H1 (cell line): ENCODE data around the gene RNF113B. TPM values are rescaled to one million over a fixed set of nuclear protein-coding genes. Genes with fewer than 3 reads are reported as not detected.

Source experiments
- CTCF ChIA-PET: fragments of 300-600 bp; sonication (Branson Sonifier 250); formaldehyde crosslinking; loops from one replicate; lab custom pipeline; 2021; ENCODE audit not compliant: partially characterized antibody; lab: Charles Lee
- POLR2A ChIA-PET: fragments of 300-600 bp; sonication (Branson Sonifier 250); formaldehyde crosslinking; loops from one replicate; lab custom pipeline; 2021; ENCODE audit warnings: inconsistent platforms; ENCODE audit not compliant: partially characterized antibody; lab: Charles Lee
- DNase-seq, 2 experiments: peaks; one replicate each; pipeline versions ENCODE4 v3.0.0 to v3.0.0-alpha.2; 2010 to 2022; ENCODE audit warnings: low spot score in 2 of 2, low read depth in 1 of 2, mixed read lengths in 1 of 2
- FAIRE-seq: peaks from 2 replicates; lab custom pipeline; 2011; peaks lifted over from hg19 to GRCh38; lab: Jason Lieb, UNC
- H2AFZ ChIP-seq: 2 replicates; pipeline ENCODE4 v1.8.1; 2012; ENCODE audit warnings: low read length, inconsistent platforms
- H2AK5ac ChIP-seq: 2 replicates; pipeline ENCODE4 v1.6.1; 2013; ENCODE audit warnings: low read depth, low read length
- H2BK120ac ChIP-seq: replicated peaks from 2 replicates; pipeline ENCODE3; 2013; ENCODE audit warnings: low read depth, low read length, inconsistent platforms
- H2BK12ac ChIP-seq: 2 replicates; pipeline ENCODE4 v1.6.1; 2013; ENCODE audit warnings: low read depth, low read length
- H2BK15ac ChIP-seq: 2 replicates; pipeline ENCODE4 v1.6.1; 2013; ENCODE audit warnings: low read length
- H2BK20ac ChIP-seq: 2 replicates; pipeline ENCODE4 v1.6.1; 2013; ENCODE audit warnings: low read length
- H2BK5ac ChIP-seq: 2 replicates; pipeline ENCODE4 v1.6.1; 2013; ENCODE audit warnings: low read depth, low read length
- H3K14ac ChIP-seq: 2 replicates; pipeline ENCODE4 v1.6.1; 2013; ENCODE audit warnings: inconsistent platforms; ENCODE audit not compliant: insufficient read length
- H3K18ac ChIP-seq: 2 replicates; pipeline ENCODE4 v1.6.1; 2013; ENCODE audit warnings: low read length; ENCODE audit errors: extremely low read depth
- H3K23ac ChIP-seq: 2 replicates; pipeline ENCODE4 v1.6.1; 2013; ENCODE audit warnings: inconsistent platforms; ENCODE audit not compliant: insufficient read length
- H3K23me2 ChIP-seq: 2 replicates; pipeline ENCODE4 v1.6.1; 2013; ENCODE audit warnings: low read depth, low read length
- H3K27ac ChIP-seq: 2 replicates; pipeline ENCODE4 v1.6.1; 2011; ENCODE audit warnings: low read depth, low read length, inconsistent platforms
- H3K27me3 ChIP-seq, 4 experiments: replicated peaks in 1 of 4; 1 replicate in 1 of 4; 2 replicates in 3 of 4; pipeline versions ENCODE4 v1.6.1 to v1.8.1; 2011 to 2013; ENCODE audit warnings: low read length in 3 of 4, mild to moderate bottlenecking in 3 of 4, inconsistent platforms in 2 of 4, mixed read lengths in 2 of 4, moderate library complexity in 1 of 4; ENCODE audit not compliant: control insufficient read depth in 3 of 4, insufficient read depth in 3 of 4; ENCODE audit errors: extremely low read depth in 1 of 4
- H3K36me3 ChIP-seq, 4 experiments: 2 replicates each; pipeline versions ENCODE4 v1.6.1 to v1.8.1; 2011 to 2013; ENCODE audit warnings: mild to moderate bottlenecking in 4 of 4, low read length in 3 of 4, moderate library complexity in 2 of 4, control low read depth in 1 of 4, inconsistent platforms in 1 of 4; ENCODE audit not compliant: insufficient read depth in 4 of 4, control insufficient read depth in 2 of 4
- H3K4ac ChIP-seq: replicated peaks from 2 replicates; pipeline ENCODE3; 2013; ENCODE audit warnings: low read length, low read depth, mixed read lengths, inconsistent platforms; ENCODE audit not compliant: insufficient read length
- H3K4me1 ChIP-seq, 4 experiments: replicated peaks in 1 of 4; 1 replicate in 1 of 4; 2 replicates in 3 of 4; pipeline versions ENCODE4 v1.6.1 to v1.8.1; 2011 to 2013; ENCODE audit warnings: low read length in 3 of 4, inconsistent platforms in 2 of 4, mixed read lengths in 1 of 4; ENCODE audit not compliant: insufficient read depth in 4 of 4, control insufficient read depth in 3 of 4
- H3K4me2 ChIP-seq, 2 experiments: 2 replicates each; pipeline versions ENCODE4 v1.6.1 to v1.8.1; 2011 to 2013; ENCODE audit warnings: low read depth in 2 of 2, low read length in 2 of 2, control low read depth in 1 of 2, inconsistent platforms in 1 of 2, mild to moderate bottlenecking in 1 of 2; ENCODE audit not compliant: insufficient read depth in 1 of 2
- H3K4me3 ChIP-seq, 4 experiments: fragments of 200-600, 300-600 bp in 1 of 4; sonication (generic), shearing (Covaris generic), sonication (Bioruptor Twin) in 1 of 4; 2 replicates each; pipeline versions ENCODE4 v1.5.1 to v1.8.1; 2011 to 2016; ENCODE audit warnings: low read length in 4 of 4, low read depth in 3 of 4, control low read depth in 2 of 4, inconsistent platforms in 2 of 4, mild to moderate bottlenecking in 2 of 4, mixed read lengths in 1 of 4, moderate library complexity in 1 of 4; ENCODE audit not compliant: insufficient read depth in 2 of 4; ENCODE audit errors: extremely low read depth in 1 of 4
- H3K56ac ChIP-seq: replicated peaks from 2 replicates; pipeline ENCODE3; 2013; ENCODE audit warnings: low read depth, mild to moderate bottlenecking, mixed read lengths, low read length, inconsistent platforms; ENCODE audit not compliant: insufficient read length
- H3K79me1 ChIP-seq: 2 replicates; pipeline ENCODE4 v1.6.1; 2013; ENCODE audit warnings: low read depth, low read length, control low read depth
- H3K79me2 ChIP-seq, 2 experiments: 2 replicates each; pipeline versions ENCODE4 v1.6.1 to v1.8.1; 2012 to 2013; ENCODE audit warnings: low read length in 2 of 2, mild to moderate bottlenecking in 2 of 2, inconsistent platforms in 1 of 2; ENCODE audit not compliant: insufficient read depth in 2 of 2, control insufficient read depth in 1 of 2
- H3K9ac ChIP-seq, 4 experiments: replicated peaks in 1 of 4; 1 replicate in 1 of 4; 2 replicates in 3 of 4; pipeline versions ENCODE4 v1.6.1 to v1.8.1; 2011 to 2013; ENCODE audit warnings: low read depth in 3 of 4, low read length in 3 of 4, control low read depth in 2 of 4, mild to moderate bottlenecking in 2 of 4, moderate library complexity in 2 of 4, inconsistent platforms in 1 of 4; ENCODE audit errors: extremely low read depth in 1 of 4
- H3K9me3 ChIP-seq, 2 experiments: 2 replicates each; pipeline versions ENCODE4 v1.6.1 to v1.8.1; 2012 to 2013; ENCODE audit warnings: mild to moderate bottlenecking in 2 of 2, moderate library complexity in 2 of 2, control low read depth in 1 of 2, inconsistent platforms in 1 of 2, low read depth in 1 of 2, low read length in 1 of 2, mixed read lengths in 1 of 2; ENCODE audit not compliant: insufficient read depth in 2 of 2
- H4K20me1 ChIP-seq, 2 experiments: replicated peaks in 1 of 2; 2 replicates each; pipeline versions ENCODE3 to v1.8.1; 2011 to 2013; ENCODE audit warnings: inconsistent platforms in 2 of 2, low read length in 2 of 2, mild to moderate bottlenecking in 1 of 2; ENCODE audit not compliant: insufficient read depth in 2 of 2, control insufficient read depth in 1 of 2
- H4K5ac ChIP-seq: 2 replicates; pipeline ENCODE4 v1.6.1; 2013; ENCODE audit warnings: low read length, low read depth, mixed read lengths, inconsistent platforms; ENCODE audit not compliant: insufficient read length
- H4K8ac ChIP-seq: 2 replicates; pipeline ENCODE4 v1.8.0; 2013; ENCODE audit warnings: mild to moderate bottlenecking, moderate library complexity, low read length, inconsistent platforms; ENCODE audit not compliant: insufficient read depth; ENCODE audit errors: extremely low read depth
- H4K91ac ChIP-seq: replicated peaks from 2 replicates; pipeline ENCODE3; 2013; ENCODE audit warnings: low read length, mixed read lengths, inconsistent platforms; ENCODE audit not compliant: insufficient read length
- ATF3 ChIP-seq: IDR thresholded peaks from 2 replicates; pipeline ENCODE4 v1.6.1; 2011; ENCODE audit warnings: low read depth, mild to moderate bottlenecking, low read length; ENCODE audit not compliant: insufficient read depth
- CHD1 ChIP-seq: IDR thresholded peaks from 2 replicates; pipeline ENCODE4 v1.6.1; 2012; ENCODE audit warnings: low read depth, low read length, improper control_type of control experiment
- CTBP2 ChIP-seq: IDR thresholded peaks from 2 replicates; pipeline ENCODE4 v1.7.0; 2011; ENCODE audit warnings: borderline replicate concordance, mild to moderate bottlenecking, moderate library complexity, mixed read lengths, low read length; ENCODE audit not compliant: insufficient read depth, insufficient read length
- MAFK ChIP-seq: IDR thresholded peaks from 2 replicates; pipeline ENCODE4 v1.6.1; 2012; ENCODE audit warnings: low read depth, mild to moderate bottlenecking, improper control_type of control experiment, low read length
- MAX ChIP-seq: IDR thresholded peaks from 2 replicates; pipeline ENCODE4 v1.6.1; 2012; ENCODE audit warnings: inconsistent platforms
- RAD21 ChIP-seq, 2 experiments: IDR thresholded peaks in 1 of 2; conservative IDR thresholded peaks in 1 of 2; 2 replicates each; pipeline ENCODE4 v1.6.1; 2011; ENCODE audit warnings: low read depth in 2 of 2, low read length in 2 of 2, improper control_type of control experiment in 1 of 2, inconsistent platforms in 1 of 2, mild to moderate bottlenecking in 1 of 2, moderate library complexity in 1 of 2
- SIRT6 ChIP-seq: IDR thresholded peaks from one replicate; pipeline ENCODE4 v1.7.1; 2012; ENCODE audit warnings: low read length, inconsistent platforms
- SP2 ChIP-seq: IDR thresholded peaks from 2 replicates; pipeline ENCODE4 v1.6.1; 2012; ENCODE audit warnings: mild to moderate bottlenecking, low read length, inconsistent platforms
- ZNF274 ChIP-seq: IDR thresholded peaks from 2 replicates; pipeline ENCODE4 v1.7.0; 2012; ENCODE audit warnings: low read length, borderline replicate concordance; ENCODE audit errors: extremely low read depth
- WGBS, 2 experiments: shearing (Covaris generic) in 1 of 2; methylation state at CpG; one replicate each; pipeline versions ENCODE4 v1.1.6 to v1.1.7; 2013 to 2015; ENCODE audit warnings: low lambda C conversion rate in 2 of 2, mixed read lengths in 2 of 2, inconsistent platforms in 1 of 2, low coverage in 1 of 2, missing lambda C conversion rate in 1 of 2; ENCODE audit not compliant: insufficient replicate concordance in 2 of 2, insufficient coverage in 1 of 2, insufficient read length in 1 of 2; ENCODE audit errors: extremely low coverage in 1 of 2, missing lambda C conversion rate in 1 of 2; 5-methylcytosine and 5-hydroxymethylcytosine counted together
- polyA plus RNA-seq, 7 experiments: library from polyadenylated mRNA; depleted of rRNA in 3 of 7; stranded (reverse) in 5 of 7; unstranded in 2 of 7; fragments of >200 nt in 5 of 7; fragments of 200-250 nt in 2 of 7; gene quantifications; 1 replicate in 5 of 7; 2 replicates in 1 of 7; 4 replicates in 1 of 7; pipeline versions ENCODE4 v1.2.1 to v1.2.3, GENCODE V29; 2011 to 2013; ENCODE audit warnings: missing spikeins in 2 of 7, mixed read lengths in 2 of 7
- total RNA-seq: library from RNA; stranded (reverse); fragmentation: NEBNext Ultra II Directional; extraction: Animal tissue kit (Norgen Biotek cat#: 25700); gene quantifications from 2 replicates; pipeline ENCODE4 v1.2.1, GENCODE V29; 2021

RNF113B gene
- total and polyA plus RNA-seq, 2 of the 8 experiments (the other 6 are each of a cell fraction or from before 2014, with no cell fraction given): not detected

GRCh38 chr13:98172590-98173422 lies 4.3 kb downstream of the RNF113B start:
- no peak for DNase-seq
- Histone ChIP-seq H3K18ac (no peak overlapping the region), H3K14ac (no peak overlapping the region), H4K91ac (no peak overlapping the region), H2BK20ac (no peak overlapping the region), H3K4me2 (peak overlapping the region; percentile 12 to 16; a peak in 2 of 4 replicates), H3K9me3 (no peaks in the 10 kb centered on the region), H3K56ac (no peak overlapping the region), H3K4me1 (peaks cover 12 to 26% (median 21%) of the 10 kb centered on the region in 4 experiments), H3K79me2 (peaks cover 0 to 72% of the 10 kb centered on the region in 2 experiments; a peak in 3 of 4 replicates), H3K4me3 (no peak overlapping the region), H3K9ac (no peak overlapping the region), H3K79me1 (peaks cover 7% of the 10 kb centered on the region; the same call in 1 of the 2 replicates), H3K4ac (no peak overlapping the region), H4K5ac (no peak overlapping the region), H4K8ac (no peak overlapping the region), H3K23me2 (no peaks in the 10 kb centered on the region), H2BK15ac (no peak overlapping the region), H2BK120ac (no peak overlapping the region), H3K36me3 (peaks cover 0 to 3% (median 0%) of the 10 kb centered on the region in 4 experiments; a peak in 1 of 8 replicates), H2AK5ac (no peak overlapping the region), H4K20me1 (peaks cover 2 to 4% of the 10 kb centered on the region in 2 experiments), H3K23ac (no peak overlapping the region), H3K27me3 (no peaks in the 10 kb centered on the region), H2BK5ac (peak overlapping the region; percentile 55; the same call in 1 of the 2 replicates), H3K27ac (no peak overlapping the region), H2BK12ac (no peak overlapping the region), H2AFZ (no peak overlapping the region)
- ChIA-PET POLR2A (interaction anchor here (1.4 kb wide), 1 partner anchor 10 kb away, joined by 6 read pairs; no protein-coding TSS in a partner anchor), CTCF (interaction anchor here (0.6 to 1.5 kb wide), 5 partner anchors 10 to 88 kb away, joined by 3 to 6 read pairs (median 3); no protein-coding TSS in a partner anchor)
- TF ChIP-seq CHD1: no peak
- no peak for TF ChIP-seq ZNF274
- no peak for TF ChIP-seq SIRT6
- no peak for TF ChIP-seq ATF3
- no peak for TF ChIP-seq CTBP2
- no peak for TF ChIP-seq MAX
- TF ChIP-seq MAFK: no peak
- no peak for TF ChIP-seq SP2
- no peak for TF ChIP-seq RAD21 (IDR thresholded peaks at IDR 0.05 in 1 of 2, conservative IDR thresholded peaks at IDR 0.05 in 1 of 2; ENCODE audit: low read depth in 2 of 2, low read length in 2 of 2)
- WGBS, 2 experiments: 70% methylated on average over 7 of the region's 7 CpGs; no CpG with 5 or more reads in 1 of the 2 experiments
- FAIRE-seq: peak; percentile 73
